ENCODE data around the gene HS6ST1.

HS6ST1 gene

DNA sequence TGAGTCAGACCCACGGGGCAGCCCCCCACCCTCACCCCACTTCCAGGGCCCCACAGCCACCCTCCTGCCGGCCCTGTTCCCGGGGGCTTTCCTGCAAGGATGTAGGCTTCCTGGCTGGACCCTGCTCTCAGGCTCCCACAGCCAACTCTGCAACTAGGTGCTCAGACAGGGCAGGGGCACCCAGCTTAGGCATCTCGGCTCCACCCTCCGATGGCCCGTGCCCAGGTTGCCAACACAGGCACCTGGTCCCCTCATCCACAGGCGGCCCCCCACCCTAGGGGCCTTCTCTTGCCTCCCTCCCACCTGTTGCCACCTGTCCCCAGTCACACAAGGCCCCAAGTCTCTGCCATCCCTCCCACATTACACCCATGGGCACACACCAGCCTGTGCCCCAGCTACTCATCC is 34.6 kb downstream of the HS6ST1 start:
- DNase-seq (ENCODE audit: low spot score) (no peak), FAIRE-seq (no peak)

DNA sequence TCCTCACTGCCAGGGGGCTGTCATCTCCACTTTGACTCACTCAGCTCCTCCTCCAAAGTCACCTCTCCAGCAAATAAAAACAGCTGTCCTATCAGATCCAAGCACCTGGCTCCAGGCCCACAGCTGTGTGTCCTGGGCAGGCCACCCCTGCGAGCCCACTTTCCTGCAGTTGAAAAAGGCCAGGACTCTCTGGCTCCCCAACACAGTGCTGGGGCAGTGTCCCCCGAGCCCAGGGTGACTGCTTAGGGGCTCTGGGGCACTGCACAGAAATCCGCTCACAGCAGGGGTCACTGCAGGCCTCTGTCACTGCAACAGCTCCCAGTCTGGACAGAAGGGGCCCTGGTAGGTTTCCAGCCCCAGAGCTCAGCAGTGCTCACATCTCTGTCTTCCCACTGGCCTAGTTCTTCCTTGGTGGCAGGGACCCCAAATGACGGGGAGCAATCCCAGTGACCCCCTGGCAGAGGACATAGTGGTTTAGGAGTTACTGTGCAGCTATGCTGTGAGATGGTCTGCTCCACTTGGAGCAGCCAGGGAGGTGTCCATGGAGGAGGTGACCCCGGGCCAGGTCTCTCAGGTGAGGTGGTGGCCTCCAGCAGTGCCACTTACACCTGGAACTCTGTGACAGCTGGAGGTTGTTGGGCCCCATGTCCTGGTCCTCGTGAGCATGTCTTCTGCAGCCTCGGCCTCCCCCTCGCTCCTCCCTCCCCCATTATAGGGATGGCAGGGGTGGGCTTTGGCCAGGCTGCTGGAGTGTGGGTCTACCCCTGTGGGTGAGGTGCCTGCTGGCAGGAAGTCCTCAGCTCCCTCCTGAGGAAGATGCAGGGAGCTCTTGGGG is 35.5 kb downstream of the HS6ST1 start:
- DNase-seq (ENCODE audit: low spot score) (no peak), FAIRE-seq (no peak)

DNA sequence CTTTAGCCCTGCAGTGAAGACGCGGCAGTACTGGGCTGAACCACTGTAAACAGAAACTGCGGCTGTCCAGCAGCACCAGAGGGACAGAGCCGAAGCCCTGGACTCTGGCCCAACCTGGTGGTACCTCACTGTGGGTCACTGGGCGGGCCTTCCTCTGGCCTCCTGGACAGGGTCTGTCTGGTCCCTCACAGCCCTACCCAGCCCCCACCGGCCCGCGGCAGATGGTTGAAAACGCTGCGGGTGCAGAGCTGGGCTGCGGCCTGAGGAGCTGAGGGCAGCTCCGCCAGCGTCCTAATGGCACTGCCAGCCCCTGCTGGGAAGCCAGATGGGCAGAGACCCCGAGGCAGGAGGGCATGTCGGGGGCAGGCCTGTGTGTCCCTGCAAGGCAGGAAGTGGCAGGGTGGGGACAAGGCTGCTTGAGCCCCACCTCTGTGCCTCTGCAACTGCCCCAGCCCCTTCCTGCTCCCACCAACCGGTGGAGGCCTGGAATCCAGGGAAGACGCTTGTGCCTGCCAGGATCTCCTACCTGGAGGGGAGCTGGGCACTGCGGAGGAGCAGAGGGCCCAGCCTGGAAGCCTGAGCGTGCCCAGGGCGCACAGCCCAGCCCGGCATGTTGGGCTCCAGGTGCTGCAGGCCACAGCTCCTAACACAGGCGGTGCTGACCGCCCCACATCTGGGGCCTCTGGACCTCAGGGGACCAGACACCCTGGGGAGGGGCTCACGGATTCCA is 36.3 kb downstream of the HS6ST1 start:
- DNase-seq (ENCODE audit: low spot score) (no peak), FAIRE-seq (no peak)

DNA sequence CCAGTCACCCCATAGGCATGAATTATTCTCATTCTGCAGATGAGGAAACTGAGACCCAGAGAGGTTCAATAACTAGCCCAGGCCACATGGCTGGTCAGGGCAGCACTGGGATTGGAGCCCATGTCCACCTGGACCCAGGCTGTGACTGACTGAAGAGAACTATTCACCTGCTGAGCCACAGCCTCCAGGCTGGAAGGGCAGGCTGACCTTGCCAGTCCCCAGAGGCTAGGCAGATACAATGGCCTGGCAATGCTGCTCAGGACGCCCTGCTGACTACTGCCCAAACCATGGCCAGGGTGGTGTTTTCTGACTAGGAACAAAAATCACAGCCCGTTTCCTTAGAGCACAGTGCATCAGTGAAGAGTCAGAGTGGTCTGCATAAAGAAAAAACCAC is 36.8 kb downstream of the HS6ST1 start:
- DNase-seq (ENCODE audit: low spot score) (no peak), FAIRE-seq (no peak)

DNA sequence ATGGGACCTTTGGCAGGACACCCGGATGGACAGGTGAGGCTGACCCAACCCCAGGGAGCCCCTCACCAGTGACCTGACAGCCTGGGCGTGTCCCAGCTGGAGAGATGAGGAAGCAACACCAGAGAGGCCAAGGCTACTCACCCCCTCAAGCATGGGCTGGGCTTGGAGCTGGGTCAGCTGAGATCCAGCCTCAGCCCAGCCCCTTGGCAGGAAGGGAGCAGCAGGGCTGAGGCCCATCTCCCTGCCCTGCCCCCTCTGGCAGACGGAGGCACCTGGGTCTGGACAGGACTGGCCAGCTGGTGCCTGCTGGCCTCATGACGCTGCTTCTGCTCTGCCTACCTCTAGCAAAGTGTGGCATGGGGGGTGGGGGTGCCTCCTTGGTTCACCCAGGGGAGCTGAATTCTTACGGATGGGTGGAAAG is 37.8 kb downstream of the HS6ST1 start:
- FAIRE-seq (no peak), DNase-seq (ENCODE audit: low spot score) (no peak)

DNA sequence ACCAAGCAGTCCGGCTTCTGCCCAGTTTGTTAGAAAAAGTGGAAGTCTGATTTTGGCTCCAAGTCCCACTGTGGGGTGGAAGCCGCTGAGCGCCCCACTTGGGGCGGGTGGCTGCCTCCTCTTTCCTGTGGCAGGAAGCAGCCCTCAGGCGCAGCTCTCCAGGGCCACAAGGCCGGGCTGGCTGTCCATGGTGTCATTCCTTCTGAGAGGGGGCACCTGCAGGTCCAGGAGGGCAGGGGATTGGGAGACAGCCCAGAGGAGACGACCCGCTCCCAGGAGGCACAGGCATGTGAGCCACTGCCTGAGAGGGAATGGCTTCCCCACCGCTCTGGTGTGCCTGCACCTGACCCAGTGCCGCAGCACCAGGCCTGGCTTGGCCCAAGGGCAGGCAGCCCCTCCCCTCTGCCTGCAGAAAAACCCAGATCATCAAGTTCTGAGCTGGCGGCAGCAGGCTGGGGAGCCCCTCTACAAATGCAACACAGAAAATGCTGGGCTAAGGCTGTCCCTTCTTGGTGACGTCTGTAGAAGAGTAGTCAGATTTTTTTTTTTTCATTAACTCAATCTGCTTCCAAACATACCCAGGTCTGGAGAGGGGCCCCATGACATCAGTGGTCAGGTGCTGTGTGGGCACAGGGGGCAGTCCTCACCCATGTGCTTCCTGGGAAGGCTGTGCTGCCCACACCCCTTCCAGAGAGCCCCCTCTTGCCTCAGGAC is 38.4 kb downstream of the HS6ST1 start:
- FAIRE-seq (no peak), DNase-seq (ENCODE audit: low spot score) (no peak)

DNA sequence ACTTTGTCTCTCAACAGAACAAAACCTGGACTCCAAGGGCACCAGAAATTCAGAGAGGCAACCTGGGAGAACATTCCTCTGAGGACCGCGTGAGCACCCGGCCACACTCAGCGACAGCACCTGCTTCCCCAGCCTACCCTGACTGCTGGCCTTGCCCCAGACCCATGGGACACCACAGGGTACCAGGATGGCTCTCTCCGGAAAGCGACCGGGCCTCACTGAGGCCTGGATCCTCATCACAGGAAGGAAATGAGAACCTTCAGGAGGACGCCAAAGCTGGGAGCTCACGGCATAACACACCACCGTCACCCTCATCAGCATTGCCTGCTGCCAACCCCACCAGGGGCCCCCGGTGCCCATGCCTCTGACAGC is 38.9 kb downstream of the HS6ST1 start:
- no peak for DNase-seq (ENCODE audit: low spot score)
- FAIRE-seq, result no peak

DNA sequence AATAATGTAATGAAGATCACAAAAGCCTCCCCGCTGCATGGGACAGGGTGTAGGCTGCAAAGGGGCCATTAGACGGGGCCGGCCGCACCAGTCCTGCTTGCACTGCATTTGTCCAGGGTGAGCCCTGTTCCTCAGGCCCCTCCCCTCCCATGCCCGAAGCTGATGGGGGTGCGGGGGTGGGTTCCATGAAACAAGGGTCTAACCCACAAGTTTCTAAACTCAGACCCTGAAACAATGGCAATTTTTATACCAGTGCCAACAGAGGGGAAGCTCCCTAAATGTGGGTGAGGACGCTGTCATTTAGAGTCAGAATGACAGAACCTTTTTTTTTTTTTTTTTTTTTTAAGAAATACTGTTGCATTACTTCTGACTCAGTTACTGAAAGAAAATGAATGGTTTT is 39.7 kb downstream of the HS6ST1 start:
- no peak for FAIRE-seq
- DNase-seq (ENCODE audit: low spot score), result no peak

DNA sequence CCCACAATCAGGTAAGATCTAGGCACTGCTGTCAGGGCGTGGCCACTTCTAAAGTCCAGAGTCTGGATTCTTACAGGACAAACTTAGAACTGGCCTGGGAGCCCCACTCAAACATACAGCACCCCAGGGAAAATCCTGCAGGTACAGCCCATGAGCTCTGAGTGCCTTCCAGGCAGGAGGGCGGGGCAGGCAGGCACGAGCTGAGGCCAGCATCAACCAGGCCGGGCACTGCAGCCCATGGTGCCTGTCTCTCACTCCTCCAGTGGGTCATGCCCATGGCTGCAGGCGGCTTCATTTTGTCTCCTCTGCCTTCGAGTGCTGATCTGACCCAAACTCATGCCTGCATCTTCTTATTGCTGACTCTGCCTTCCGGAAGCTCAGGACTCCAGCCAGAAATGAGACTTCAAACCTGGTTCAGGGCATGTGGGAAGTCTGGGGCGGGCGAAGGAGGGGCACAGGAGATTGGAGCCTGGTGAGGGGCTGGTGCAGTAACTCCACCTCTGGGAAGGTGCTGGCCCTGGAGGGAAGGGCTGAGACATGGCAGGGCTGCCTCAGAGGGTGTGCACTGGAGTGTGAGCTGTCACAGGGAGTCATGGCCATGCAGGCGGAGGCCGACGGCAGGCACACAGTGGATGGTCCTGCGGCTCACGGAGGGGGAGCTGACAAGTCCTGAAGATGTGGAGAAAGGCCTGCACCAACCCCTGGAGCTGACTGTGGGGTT is 40.5 kb downstream of the HS6ST1 start:
- no peak for DNase-seq (ENCODE audit: low spot score)

DNA sequence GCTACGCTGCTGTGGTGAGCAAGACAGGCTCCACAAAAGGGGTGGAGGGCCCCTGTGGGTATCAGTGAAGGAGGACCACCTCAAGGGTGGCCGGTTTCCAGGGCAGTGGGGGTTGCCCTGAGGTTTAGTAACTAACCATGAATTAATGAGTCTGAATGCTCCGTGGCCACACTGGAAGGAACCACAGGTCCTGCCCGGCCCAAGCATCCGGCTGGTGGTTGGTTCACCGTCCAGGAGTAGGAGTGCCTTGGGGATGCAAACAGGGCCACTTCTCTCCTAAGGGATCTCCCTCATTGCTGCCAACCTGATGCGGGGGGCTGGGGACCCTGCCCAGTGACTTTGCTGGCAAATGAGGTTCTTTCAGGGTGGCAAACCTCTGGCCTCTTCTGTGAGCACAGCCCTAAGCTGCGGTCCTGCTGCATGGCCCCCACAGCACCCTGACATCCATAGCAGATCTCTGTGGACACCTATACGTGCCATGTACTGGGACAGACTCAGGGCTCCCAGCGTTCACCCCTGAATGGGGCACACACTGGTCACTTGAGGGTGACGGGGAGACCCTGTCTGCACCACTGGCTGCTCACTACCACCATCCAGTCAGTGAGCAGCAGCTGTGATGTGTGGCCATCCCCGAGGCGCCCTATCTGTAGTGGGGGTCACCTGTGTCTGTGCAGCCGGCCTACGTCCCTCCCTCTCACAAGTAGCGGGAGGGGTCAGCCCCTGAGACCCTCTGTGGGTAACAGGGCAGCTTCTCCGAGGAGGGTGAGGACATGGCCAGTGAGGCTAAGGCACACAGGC is 41.6 kb downstream of the HS6ST1 start:
- FAIRE-seq (no peak), DNase-seq (ENCODE audit: low spot score) (no peak)

More for the DNA sequence above, 40.5 kb downstream of the HS6ST1 start:
- FAIRE-seq, result no peak

DNA sequence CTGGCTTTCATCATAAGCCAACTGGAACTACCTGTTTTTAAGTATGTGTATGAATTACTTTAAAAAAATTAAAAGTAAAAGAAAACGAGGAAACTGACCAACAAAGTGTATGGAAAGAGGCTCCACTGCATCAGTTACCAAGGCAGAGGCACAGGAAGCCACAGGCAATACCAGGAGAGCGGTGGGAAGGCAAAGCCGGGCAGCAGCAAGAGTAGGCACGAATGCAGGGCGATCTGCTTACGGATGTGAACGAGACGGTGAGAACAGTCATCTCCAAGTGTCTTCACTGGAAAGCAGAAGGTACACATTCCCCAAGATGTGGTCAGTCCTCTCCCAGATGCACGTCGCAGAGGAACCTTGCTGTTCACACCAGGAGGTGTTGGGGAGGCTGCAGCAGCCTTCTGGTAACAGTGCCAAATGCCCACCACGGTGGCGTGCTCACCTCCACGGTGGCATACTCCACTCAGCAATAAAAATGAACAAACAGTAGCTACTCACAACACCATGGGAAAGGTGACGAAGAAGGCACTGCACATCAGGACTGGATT is 43.1 kb downstream of the HS6ST1 start:
- no peak for DNase-seq (ENCODE audit: low spot score)
- no peak for FAIRE-seq

DNA sequence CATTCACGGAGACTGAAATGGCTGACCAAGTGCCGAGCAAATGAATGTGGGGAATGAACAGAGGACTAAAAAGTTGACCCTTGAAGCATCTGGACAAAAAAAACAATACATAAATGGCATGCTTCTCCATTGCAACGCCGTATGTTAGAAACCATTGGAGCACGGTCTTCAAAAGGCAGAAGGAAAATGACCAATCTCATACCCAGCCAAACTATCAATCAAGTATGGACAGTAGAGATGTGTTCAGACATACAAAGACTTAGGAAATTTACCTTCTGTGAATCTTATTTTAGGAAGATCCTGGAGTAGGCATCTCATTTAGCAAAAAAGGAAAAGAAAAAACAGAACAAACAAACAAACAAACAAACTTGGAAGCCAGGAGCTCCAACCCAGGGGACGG is 44.5 kb downstream of the HS6ST1 start:
- DNase-seq (ENCODE audit: low spot score) (no peak), FAIRE-seq (no peak)

DNA sequence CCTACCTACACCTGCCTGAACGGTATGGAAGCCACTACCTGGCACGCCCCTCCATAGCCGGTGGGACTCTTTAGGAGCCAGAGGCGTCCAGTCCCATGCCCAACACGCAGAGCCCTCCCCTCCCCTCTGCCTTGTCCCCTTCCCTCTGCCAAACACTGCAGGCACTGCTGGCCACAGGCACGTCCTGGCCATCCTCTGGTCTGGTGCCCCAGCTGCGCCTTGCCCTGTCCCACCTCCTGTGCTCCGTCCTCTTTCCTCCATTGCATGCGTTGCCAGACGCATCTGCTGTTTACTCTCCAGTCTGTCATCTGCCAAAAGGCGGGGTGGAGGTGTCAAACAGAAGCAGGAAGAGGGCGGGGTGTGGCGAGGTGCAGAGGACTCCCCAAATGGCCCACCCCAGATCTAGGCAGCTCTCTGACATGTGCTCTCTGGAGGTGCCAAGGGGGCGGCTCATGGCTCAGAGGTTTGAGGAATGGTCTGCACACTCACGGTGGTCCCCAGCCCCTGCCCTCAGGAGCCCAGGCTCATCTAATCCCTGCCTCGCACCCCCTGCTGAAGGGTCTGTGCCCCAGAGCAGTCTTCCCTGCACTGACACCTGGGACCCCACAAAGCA is 45.1 kb downstream of the HS6ST1 start:
- no peak for FAIRE-seq
- DNase-seq (ENCODE audit: low spot score), result no peak

DNA sequence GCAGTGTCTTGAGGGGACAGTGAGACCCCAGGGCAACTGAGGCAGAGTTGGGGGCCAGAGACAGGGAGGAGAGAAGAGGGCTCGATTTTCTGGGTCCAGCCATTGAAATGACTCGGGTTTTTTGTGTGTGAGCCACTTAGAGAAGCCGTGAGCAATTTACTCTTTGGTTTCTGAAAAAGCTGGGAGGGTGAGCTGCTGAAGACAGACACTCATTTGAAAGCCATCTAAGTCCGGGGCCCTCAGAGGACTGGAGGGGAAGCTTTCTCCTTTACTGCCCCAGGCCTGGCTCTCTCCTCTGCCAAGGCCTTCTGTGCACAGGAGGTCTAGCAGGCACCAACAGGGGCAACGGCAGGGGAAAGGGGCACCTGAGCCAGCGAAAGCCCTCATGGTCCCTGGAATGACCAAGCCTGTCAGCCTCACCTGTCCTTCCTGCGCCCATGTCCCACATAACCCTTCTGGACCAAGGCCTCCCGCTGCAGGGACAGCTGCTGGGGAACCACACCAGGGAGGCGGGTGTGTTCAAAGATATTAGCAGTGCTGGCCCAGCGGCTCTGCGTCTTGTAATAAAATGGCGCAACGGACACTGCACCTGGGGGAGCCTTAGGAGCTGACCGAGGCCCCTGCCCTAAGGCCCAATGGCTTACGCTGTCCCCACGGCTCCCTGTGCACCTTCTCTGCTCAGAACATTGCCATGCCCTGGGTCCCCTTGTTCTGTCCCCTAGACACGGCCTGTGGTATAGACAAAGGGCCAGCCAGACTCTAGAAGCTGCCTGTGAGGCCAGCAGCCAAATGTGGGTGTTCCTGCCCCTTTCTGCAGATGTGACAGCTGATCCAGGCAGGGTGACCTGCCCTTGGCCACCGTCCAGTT is 45.8 kb downstream of the HS6ST1 start:
- FAIRE-seq, result no peak
- no peak for DNase-seq (ENCODE audit: low spot score)

DNA sequence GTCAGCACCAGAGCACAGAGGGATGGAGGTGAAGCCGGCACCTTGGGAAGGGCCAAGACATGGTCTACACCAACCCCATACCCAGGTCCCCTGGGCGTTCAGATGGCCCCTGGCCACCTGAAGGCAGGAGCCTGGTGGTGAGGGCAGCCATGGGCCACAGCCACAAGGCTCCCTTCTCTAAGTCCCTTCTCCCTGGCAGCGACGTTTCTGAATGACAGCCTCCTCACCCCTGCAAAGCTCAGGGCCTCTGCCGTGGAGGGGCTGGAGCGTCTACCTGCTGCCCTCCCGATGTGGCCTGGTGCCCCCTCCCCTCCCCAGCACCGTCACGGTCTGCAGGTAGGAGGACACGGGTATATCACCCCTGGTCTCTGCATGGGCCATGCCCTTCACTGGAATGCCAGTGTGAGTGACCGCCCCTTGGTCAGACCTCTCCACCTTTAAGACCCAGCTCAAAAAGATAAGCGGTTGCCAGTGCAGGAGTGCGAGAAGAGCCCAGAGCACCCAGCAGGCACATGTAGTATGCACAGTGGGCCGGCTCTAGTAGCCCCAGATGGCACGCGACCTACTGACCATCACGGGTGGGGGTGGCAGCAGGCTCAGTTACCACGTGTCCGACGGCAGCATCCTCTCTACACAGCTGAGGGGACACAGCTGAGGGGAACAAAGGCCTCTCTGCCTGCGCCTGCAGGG is 46.6 kb downstream of the HS6ST1 start:
- DNase-seq (ENCODE audit: low spot score), result no peak
- FAIRE-seq, result no peak

DNA sequence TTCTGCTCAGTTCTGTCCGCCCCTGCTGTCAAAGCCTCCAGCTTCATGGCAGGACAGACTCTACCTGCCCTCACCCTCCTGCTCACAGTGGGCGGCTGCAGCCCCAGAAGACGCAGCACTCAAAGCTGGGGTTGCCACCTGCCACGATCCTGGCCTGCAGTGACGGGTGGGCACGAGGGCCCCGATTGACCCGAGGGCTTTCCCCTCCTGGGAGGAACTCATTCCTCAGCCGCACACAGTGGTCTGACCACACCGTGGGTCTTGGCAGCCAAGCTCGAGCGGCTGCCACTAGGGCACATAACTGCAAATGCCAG is 47.1 kb downstream of the HS6ST1 start:
- FAIRE-seq, result no peak
- DNase-seq (ENCODE audit: low spot score), result no peak

DNA sequence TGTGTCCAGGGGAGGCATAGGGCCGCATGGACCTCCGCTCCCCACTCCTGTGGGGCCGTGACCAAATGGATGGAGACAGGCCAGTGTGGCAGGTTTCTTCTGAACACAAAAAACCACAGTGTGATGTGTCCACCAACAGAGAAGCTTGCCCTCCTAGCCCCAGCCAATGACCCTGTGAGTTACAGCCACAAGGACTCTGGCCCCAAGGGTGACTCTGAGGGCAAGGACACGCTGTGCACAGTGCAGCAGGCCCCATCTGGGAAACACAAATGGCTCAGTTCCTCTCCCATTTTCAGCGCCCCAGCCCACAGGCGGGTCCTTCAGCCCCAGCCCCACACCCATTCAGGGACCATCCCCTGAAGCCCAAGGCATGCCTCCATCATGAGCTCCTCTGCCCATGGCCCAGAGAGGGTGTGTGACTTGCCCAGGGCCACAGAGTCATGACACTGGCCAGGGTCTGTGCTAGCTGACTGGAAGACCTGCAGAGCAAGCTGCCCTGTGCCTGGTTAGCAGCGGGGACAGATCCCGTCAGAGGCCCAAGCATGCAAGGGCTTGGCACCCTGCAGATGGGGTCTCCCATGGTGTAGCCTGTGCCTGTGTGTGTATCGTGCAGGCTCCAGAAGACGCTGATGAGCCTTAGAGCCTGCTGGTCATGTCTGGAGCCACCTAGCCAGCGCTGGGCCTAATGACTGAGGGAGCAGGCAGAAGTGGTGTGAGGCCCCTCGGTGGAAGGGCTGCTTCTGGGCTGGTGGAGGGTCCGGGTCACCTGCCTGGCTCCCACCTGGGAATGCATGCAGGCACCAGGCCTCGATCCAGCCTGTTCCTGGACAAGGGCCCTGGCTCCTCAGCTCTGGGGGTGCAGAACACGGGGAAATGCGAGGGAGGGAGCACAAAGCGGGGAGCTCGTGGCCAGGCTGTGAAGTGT is 47.7 kb downstream of the HS6ST1 start:
- FAIRE-seq (no peak), DNase-seq (ENCODE audit: low spot score) (no peak)
